Measurements from ENCODE around the gene CHP2. TPM values are rescaled to one million over a fixed set of nuclear protein-coding genes. Genes with fewer than 3 reads are reported as not detected.

The CHP2 gene
- total and polyA plus RNA-seq, 9 of the 15 experiments (the other 6 are each of a cell fraction or from before 2014, with no cell fraction given): 0.23 to 1.1 (median 0.80) TPM

GRCh38 chr16:23734176-23734893, 20.5 kb upstream of the CHP2 start:
- POLR2A ChIA-PET: no interaction called here
- H2AFZ ChIP-seq (ENCODE audit: low read depth, low read length): 0 out of 2 replicates have a peak overlapping the region, but pooled peaks have one; percentile 80
- H3K9me3 ChIP-seq (replicated peaks; ENCODE audit: control insufficient read depth, insufficient read depth, low read depth, low read length): no peaks in the 10 kb centered on the region
- WGBS (ENCODE audit: insufficient coverage, low coverage, missing lambda C conversion rate): 54% methylated on average over 19 of the region's 19 CpGs
- in situ Hi-C loops (cut with MboI): loop anchor here (10.0 kb wide), 3 partner anchors 300 to 770 kb away; partner anchors contain the start of gene CACNG3
- DNase-seq (ENCODE audit: extremely low read depth in 1 of 4, low spot score in 3 of 4) (no peak), ATAC-seq (no peak), FAIRE-seq (no peak)
- no peaks in the 10 kb centered on the region for H3K79me2 ChIP-seq (ENCODE audit: control insufficient read depth, insufficient read depth, low read length)
- no peak overlapping the region for H3K4me3 ChIP-seq
- intact Hi-C loops (cut with micrococcal nuclease): loop anchor here (10.0 kb wide), 3 partner anchors 280 to 770 kb away; partner anchors contain the start of gene CACNG3
- H3K9ac ChIP-seq (ENCODE audit: insufficient read depth in 1 of 2, low read depth in 2 of 2, low read length in 2 of 2): no peak overlapping the region
- H3K27ac ChIP-seq (ENCODE audit: extremely low read depth, low read depth, low read length): no peak overlapping the region
- no peaks in the 10 kb centered on the region for H4K20me1 ChIP-seq (replicated peaks; ENCODE audit: control insufficient read depth, insufficient read depth, low read length)
- no peaks in the 10 kb centered on the region for H3K36me3 ChIP-seq (ENCODE audit: control insufficient read depth, insufficient read depth, low read length)
- peaks cover 0 to 11% of the 10 kb centered on the region in 2 experiments; a peak in 3 of 5 replicates for H3K4me1 ChIP-seq (replicated peaks in 1 of 2; ENCODE audit: control insufficient read depth in 2 of 2, insufficient read depth in 2 of 2, low read length in 2 of 2)
- no peak overlapping the region for H3K4me2 ChIP-seq (ENCODE audit: insufficient read depth, low read length)
- no peaks in the 10 kb centered on the region for H3K9me1 ChIP-seq (ENCODE audit: control insufficient read depth, insufficient read depth, low read length)
- CTCF ChIA-PET (ENCODE audit: low intra/inter-chr PET ratio): interaction anchor here (0.6 to 2.3 kb wide), 3 partner anchors 34 to 302 kb away, joined by 3 to 20 read pairs (median 14); no protein-coding TSS in a partner anchor
- BruUV-seq (replicated peaks): no TSS peak
- H3K27me3 ChIP-seq (ENCODE audit: control insufficient read depth in 2 of 2, insufficient read depth in 2 of 2, low read length in 2 of 2): no peaks in the 10 kb centered on the region
- TF ChIP-seq ZZZ3 (IDR thresholded peaks at IDR 0.05) (no peak), THAP12 (CRISPR knock-in tag; IDR thresholded peaks at IDR 0.05) (no peak), MTF1 (CRISPR knock-in tag; IDR thresholded peaks at IDR 0.05; ENCODE audit: borderline replicate concordance) (no peak), KDM1A (IDR thresholded peaks at IDR 0.05) (no peak), ZNF175 (CRISPR knock-in tag; IDR thresholded peaks at IDR 0.05; ENCODE audit: low read depth) (no peak), ZBTB5 (IDR thresholded peaks at IDR 0.05) (no peak), GMEB1 (CRISPR knock-in tag; IDR thresholded peaks at IDR 0.05) (no peak), ETV5 (CRISPR knock-in tag; IDR thresholded peaks at IDR 0.05; ENCODE audit: low read depth) (no peak), MBD2 (IDR thresholded peaks at IDR 0.05; ENCODE audit: borderline replicate concordance, low read depth) (no peak), ILK (tag; IDR thresholded peaks at IDR 0.05; ENCODE audit: borderline replicate concordance, low read depth) (no peak), ZEB2 (IDR thresholded peaks at IDR 0.05) (no peak), POLR2H (tag; IDR thresholded peaks at IDR 0.05; ENCODE audit: low read depth) (no peak), ZNF384 (IDR thresholded peaks at IDR 0.05; ENCODE audit: low read depth, low read length) (no peak), NONO (IDR thresholded peaks at IDR 0.05; ENCODE audit: low read depth in 2 of 2, low read length in 1 of 2) (no peak)

Measured in K562 (cell line).